ENCODE data around the gene FAM83G. TPM values are rescaled to one million over a fixed set of nuclear protein-coding genes. Genes with fewer than 3 reads are reported as not detected.

FAM83G gene
- total RNA-seq, 1 experiment from 2014 or later, result 20.2 TPM

- no peak for DNase-seq (ENCODE audit: low read depth)
These were observed 2.1 kb upstream of the FAM83G start for GRCh38 chr17:19006698-19007097.

GRCh38 chr17:19005789-19006430 is 1.3 kb upstream of the FAM83G start:
- no peak for DNase-seq (ENCODE audit: low read depth)

- no peak for DNase-seq (ENCODE audit: low read depth)
These were observed 691 bp upstream of the FAM83G start for GRCh38 chr17:19005137-19005773.

GRCh38 chr17:19003543-19004420 is 782 bp downstream of the FAM83G start:
- DNase-seq (ENCODE audit: low read depth), result peak; percentile 65

GRCh38 chr17:19002805-19003542 is 1.6 kb downstream of the FAM83G start:
- DNase-seq (ENCODE audit: low read depth), result peak; percentile 55

GRCh38 chr17:19001907-19002590 is 2.5 kb downstream of the FAM83G start:
- DNase-seq (ENCODE audit: low read depth), result no peak

GRCh38 chr17:19000531-19001325 is 3.8 kb downstream of the FAM83G start:
- DNase-seq (ENCODE audit: low read depth), result peak; percentile 88

- DNase-seq (ENCODE audit: low read depth), result no peak
These were observed 4.7 kb downstream of the FAM83G start for GRCh38 chr17:18999911-19000310.

- no peak for DNase-seq (ENCODE audit: low read depth)
These were observed 5.2 kb downstream of the FAM83G start for GRCh38 chr17:18999394-18999793.

GRCh38 chr17:18997650-18998196 is 6.8 kb downstream of the FAM83G start:
- DNase-seq (ENCODE audit: low read depth), result no peak

- DNase-seq (ENCODE audit: low read depth), result no peak
These were observed 8.1 kb downstream of the FAM83G start for GRCh38 chr17:18996458-18996857.

GRCh38 chr17:18995220-18995619 is 9.3 kb downstream of the FAM83G start:
- DNase-seq (ENCODE audit: low read depth), result no peak

GRCh38 chr17:18994631-18995030 is 9.9 kb downstream of the FAM83G start:
- no peak for DNase-seq (ENCODE audit: low read depth)

- no peak for DNase-seq (ENCODE audit: low read depth)
These were observed 10.5 kb downstream of the FAM83G start for GRCh38 chr17:18993905-18994526.

GRCh38 chr17:18992454-18993130 is 12.0 kb downstream of the FAM83G start:
- no peak for DNase-seq (ENCODE audit: low read depth)

GRCh38 chr17:18991531-18992315 is 12.8 kb downstream of the FAM83G start:
- no peak for DNase-seq (ENCODE audit: low read depth)

GRCh38 chr17:18990331-18990730 is 14.2 kb downstream of the FAM83G start:
- no peak for DNase-seq (ENCODE audit: low read depth)

- no peak for DNase-seq (ENCODE audit: low read depth)
These were observed 15.9 kb downstream of the FAM83G start for GRCh38 chr17:18988546-18989173.
